SK-N-MC (cell line): ENCODE data around the gene OR4K2.

Source experiments
- EZH2 ChIP-seq: fragments of 200-600 bp; sonication (generic); IDR thresholded peaks from one replicate; pipeline ENCODE4 v1.6.1; 2017; ENCODE audit warnings: antibody characterized with exemption
- POLR2AphosphoS5 ChIP-seq: IDR thresholded peaks from 2 replicates; pipeline ENCODE4 v1.6.1; 2012; ENCODE audit warnings: mild to moderate bottlenecking, low read depth, low read length, borderline replicate concordance

- TF ChIP-seq POLR2AphosphoS5 (no peak), EZH2 (no peak)
Measured at GRCh38 chr14:19838433-19838832, 36.5 kb upstream of the OR4K2 start.
